Measurements from ENCODE around the gene SCN9A. TPM values are rescaled to one million over a fixed set of nuclear protein-coding genes. Genes with fewer than 3 reads are reported as not detected.

The SCN9A gene
- total RNA-seq, 1 donor from 2014 or later: 8.4 TPM

- TF ChIP-seq CTCF (IDR thresholded peaks at IDR 0.05; ENCODE audit: insufficient read depth, low read length, severe bottlenecking): no peak
- H3K27me3 ChIP-seq (ENCODE audit: control insufficient read depth, insufficient read depth, low read length): no peaks in the 10 kb centered on the region
- FAIRE-seq: no peak
- H3K36me3 ChIP-seq (ENCODE audit: control insufficient read depth, insufficient read depth, low read length): no peaks in the 10 kb centered on the region
- no peak for DNase-seq (ENCODE audit: low read depth)
- H3K4me3 ChIP-seq (ENCODE audit: low read depth, low read length): no peak overlapping the region
These were observed 208.3 kb downstream of the SCN9A start for GRCh38 chr2:166167449-166167848.

GRCh38 chr2:166163775-166164174, 212.0 kb downstream of the SCN9A start:
- Histone ChIP-seq H3K4me3 (ENCODE audit: low read depth, low read length) (no peak overlapping the region), H3K27me3 (ENCODE audit: control insufficient read depth, insufficient read depth, low read length) (no peaks in the 10 kb centered on the region), H3K36me3 (ENCODE audit: control insufficient read depth, insufficient read depth, low read length) (no peaks in the 10 kb centered on the region)
- TF ChIP-seq CTCF (IDR thresholded peaks at IDR 0.05; ENCODE audit: insufficient read depth, low read length, severe bottlenecking): no peak
- DNase-seq (ENCODE audit: low read depth) (no peak), FAIRE-seq (no peak)

- Histone ChIP-seq H3K4me3 (ENCODE audit: low read depth, low read length) (no peak overlapping the region), H3K36me3 (ENCODE audit: control insufficient read depth, insufficient read depth, low read length) (no peaks in the 10 kb centered on the region), H3K27me3 (ENCODE audit: control insufficient read depth, insufficient read depth, low read length) (no peaks in the 10 kb centered on the region)
- no peak for FAIRE-seq
- TF ChIP-seq CTCF (IDR thresholded peaks at IDR 0.05; ENCODE audit: insufficient read depth, low read length, severe bottlenecking): no peak
- no peak for DNase-seq (ENCODE audit: low read depth)
These were observed 217.2 kb downstream of the SCN9A start for GRCh38 chr2:166158546-166158945.

- no peak for TF ChIP-seq CTCF (IDR thresholded peaks at IDR 0.05; ENCODE audit: insufficient read depth, low read length, severe bottlenecking)
- Histone ChIP-seq H3K36me3 (ENCODE audit: control insufficient read depth, insufficient read depth, low read length) (no peaks in the 10 kb centered on the region), H3K27me3 (ENCODE audit: control insufficient read depth, insufficient read depth, low read length) (no peaks in the 10 kb centered on the region), H3K4me3 (ENCODE audit: low read depth, low read length) (no peak overlapping the region)
- no peak for FAIRE-seq
- DNase-seq (ENCODE audit: low read depth): no peak
These were observed 218.2 kb downstream of the SCN9A start for GRCh38 chr2:166157578-166157977.

GRCh38 chr2:166156985-166157490, 218.7 kb downstream of the SCN9A start:
- TF ChIP-seq CTCF (IDR thresholded peaks at IDR 0.05; ENCODE audit: insufficient read depth, low read length, severe bottlenecking): no peak
- no peaks in the 10 kb centered on the region for H3K27me3 ChIP-seq (ENCODE audit: control insufficient read depth, insufficient read depth, low read length)
- no peaks in the 10 kb centered on the region for H3K36me3 ChIP-seq (ENCODE audit: control insufficient read depth, insufficient read depth, low read length)
- H3K4me3 ChIP-seq (ENCODE audit: low read depth, low read length): no peak overlapping the region
- DNase-seq (ENCODE audit: low read depth) (no peak), FAIRE-seq (no peak)

GRCh38 chr2:166155589-166155988, 220.2 kb downstream of the SCN9A start:
- H3K4me3 ChIP-seq (ENCODE audit: low read depth, low read length): no peak overlapping the region
- no peaks in the 10 kb centered on the region for H3K27me3 ChIP-seq (ENCODE audit: control insufficient read depth, insufficient read depth, low read length)
- no peaks in the 10 kb centered on the region for H3K36me3 ChIP-seq (ENCODE audit: control insufficient read depth, insufficient read depth, low read length)
- DNase-seq (ENCODE audit: low read depth) (no peak), FAIRE-seq (no peak)
- no peak for TF ChIP-seq CTCF (IDR thresholded peaks at IDR 0.05; ENCODE audit: insufficient read depth, low read length, severe bottlenecking)
